ENCODE measurements around the gene ORAI3. TPM values are rescaled to one million over a fixed set of nuclear protein-coding genes. Genes with fewer than 3 reads are reported as not detected.

Gene ORAI3
- polyA plus RNA-seq, 1 of the 3 experiments (the other 2 are of a cell fraction), result 29.0 TPM

GRCh38 chr16:30956601-30957455 is 8.0 kb downstream of the ORAI3 start (continued):
- TF ChIP-seq MAX (IDR thresholded peaks at IDR 0.05; ENCODE audit: low read depth) (peak; percentile 26; the same call in 1 of the 2 replicates), USF1 (IDR thresholded peaks at IDR 0.05; ENCODE audit: borderline replicate concordance, low read depth) (no peak), USF2 (IDR thresholded peaks at IDR 0.05; ENCODE audit: borderline replicate concordance, low read depth, low read length) (no peak), RAD21 (IDR thresholded peaks at IDR 0.05; ENCODE audit: low read length) (no peak), FOXJ3 (CRISPR knock-in tag; IDR thresholded peaks at IDR 0.05) (no peak), SIN3A (IDR thresholded peaks at IDR 0.05; ENCODE audit: borderline replicate concordance, low read depth, low read length) (no peak), PBX3 (IDR thresholded peaks at IDR 0.05) (0 out of 2 replicates have a peak, but pooled peaks have one; percentile 14), ZBTB33 (IDR thresholded peaks at IDR 0.05; ENCODE audit: borderline replicate concordance, low read depth) (no peak)

GRCh38 chr16:30957456-30958174 is 8.7 kb downstream of the ORAI3 start, which contains the start of gene SETD1A:
Gene SETD1A (plus strand): TSS chr16:30957754. CDS start chr16:30958732, 978 bp downstream.
- Histone ChIP-seq H4K20me1 (ENCODE audit: insufficient read depth) (no peaks in the 10 kb centered on the region; the same call in 1 of the 2 replicates), H3F3A (replicated peaks; ENCODE audit: insufficient read depth) (peaks cover 37% of the 10 kb centered on the region), H3K4me1 (ENCODE audit: control insufficient read depth in 1 of 2, insufficient read depth in 2 of 2, low read depth in 1 of 2, low read length in 1 of 2) (peaks cover 0 to 25% of the 10 kb centered on the region in 2 experiments; a peak in 1 of 4 replicates), H3K79me2 (ENCODE audit: insufficient read depth) (peaks cover 28% of the 10 kb centered on the region), H3K27me3 (ENCODE audit: insufficient read depth) (no peaks in the 10 kb centered on the region), H3K4me3 (ENCODE audit: low read depth in 2 of 2, low read length in 1 of 2) (peak within 1 kb of the TSS; percentile 74 to 99), H3K36me3 (replicated peaks in 1 of 2; ENCODE audit: control insufficient read depth in 1 of 2, insufficient read depth in 2 of 2, low read length in 1 of 2) (peaks cover 27 to 38% of the 10 kb centered on the region in 2 experiments), H3K9me2 (no peaks in the 10 kb centered on the region), H3K9ac (peak within 1 kb of the TSS; percentile 100), H3K4me2 (peak within 1 kb of the TSS; percentile 93), H3K27ac (ENCODE audit: low read depth in 2 of 2, low read length in 1 of 2) (peak within 1 kb of the TSS; percentile 98 to 99), H3K9me3 (no peaks in the 10 kb centered on the region), H2AFZ (ENCODE audit: low read depth) (peak within 1 kb of the TSS; percentile 99)
- ChIA-PET CTCF (interaction anchor here (2.3 kb wide), 1 partner anchor 9 kb away, joined by 5 read pairs; no protein-coding TSS in a partner anchor), POLR2A (interaction anchor here (0.5 to 1.1 kb wide), 5 partner anchors 10 to 485 kb away, joined by 3 to 4 read pairs (median 3); partner anchors contain the start of genes ZNF646, ZNF668 and ZNF843)
- under 1% methylated on average over 28 of the region's 85 CpGs for WGBS (ENCODE audit: low lambda C conversion rate)
- peak; percentile 96 for DNase-seq
- TF ChIP-seq SIN3A (IDR thresholded peaks at IDR 0.05; ENCODE audit: borderline replicate concordance, low read depth, low read length), result 0 out of 2 replicates have a peak, but pooled peaks have one; percentile 35
- TF ChIP-seq NFIC (IDR thresholded peaks at IDR 0.05; ENCODE audit: borderline replicate concordance), result peak; percentile 32
- 0 out of 2 replicates have a peak, but pooled peaks have one; percentile 14 for TF ChIP-seq REST (IDR thresholded peaks at IDR 0.05; ENCODE audit: low read depth, low read length)
- TF ChIP-seq RCOR1 (IDR thresholded peaks at IDR 0.05; ENCODE audit: low read length), result no peak
- TF ChIP-seq ELF1 (IDR thresholded peaks at IDR 0.05), result peak; percentile 61; the same call in 1 of the 2 replicates
- TF ChIP-seq CHD2 (IDR thresholded peaks at IDR 0.05; ENCODE audit: low read length, partially characterized antibody), result peak; percentile 68
- TF ChIP-seq EP300 (IDR thresholded peaks at IDR 0.05; ENCODE audit: borderline replicate concordance in 1 of 2, low read depth in 1 of 2, low read length in 1 of 2), result peak; percentile 78 to 94; a peak in 3 of 4 replicates
- TF ChIP-seq FOSL2 (IDR thresholded peaks at IDR 0.05; ENCODE audit: borderline replicate concordance, low read depth), result no peak
- TF ChIP-seq POLR2AphosphoS5 (IDR thresholded peaks at IDR 0.05; ENCODE audit: low read depth, low read length), result no peak; the same call in 1 of the 2 replicates
- peak; percentile 61 for TF ChIP-seq GABPA (IDR thresholded peaks at IDR 0.05; ENCODE audit: low read depth)
- peak; percentile 50 for TF ChIP-seq NRF1 (IDR thresholded peaks at IDR 0.05; ENCODE audit: low read depth, low read length)
- no peak for TF ChIP-seq YY1 (IDR thresholded peaks at IDR 0.05; ENCODE audit: low read depth)
